IPS-18c (cell line): ENCODE results near the gene KCNH2.
"Not testable (repeated sequence)": the region's sequence is repeated elsewhere in the genome, so short reads cannot be mapped to it uniquely, and the experiment has no call there.

Source experiments
- H3K4me3 ChIP-seq: 2 replicates; pipeline ENCODE4 v1.7.0; 2013; ENCODE audit warnings: low read depth, mild to moderate bottlenecking, low read length, moderate library complexity; ENCODE audit not compliant: insufficient read depth
- H3K9me3 ChIP-seq: one replicate; pipeline ENCODE4 v1.6.1; 2013; ENCODE audit warnings: mild to moderate bottlenecking, low read length, moderate library complexity; ENCODE audit not compliant: control insufficient read depth, insufficient read depth

Gene KCNH2

DNA sequence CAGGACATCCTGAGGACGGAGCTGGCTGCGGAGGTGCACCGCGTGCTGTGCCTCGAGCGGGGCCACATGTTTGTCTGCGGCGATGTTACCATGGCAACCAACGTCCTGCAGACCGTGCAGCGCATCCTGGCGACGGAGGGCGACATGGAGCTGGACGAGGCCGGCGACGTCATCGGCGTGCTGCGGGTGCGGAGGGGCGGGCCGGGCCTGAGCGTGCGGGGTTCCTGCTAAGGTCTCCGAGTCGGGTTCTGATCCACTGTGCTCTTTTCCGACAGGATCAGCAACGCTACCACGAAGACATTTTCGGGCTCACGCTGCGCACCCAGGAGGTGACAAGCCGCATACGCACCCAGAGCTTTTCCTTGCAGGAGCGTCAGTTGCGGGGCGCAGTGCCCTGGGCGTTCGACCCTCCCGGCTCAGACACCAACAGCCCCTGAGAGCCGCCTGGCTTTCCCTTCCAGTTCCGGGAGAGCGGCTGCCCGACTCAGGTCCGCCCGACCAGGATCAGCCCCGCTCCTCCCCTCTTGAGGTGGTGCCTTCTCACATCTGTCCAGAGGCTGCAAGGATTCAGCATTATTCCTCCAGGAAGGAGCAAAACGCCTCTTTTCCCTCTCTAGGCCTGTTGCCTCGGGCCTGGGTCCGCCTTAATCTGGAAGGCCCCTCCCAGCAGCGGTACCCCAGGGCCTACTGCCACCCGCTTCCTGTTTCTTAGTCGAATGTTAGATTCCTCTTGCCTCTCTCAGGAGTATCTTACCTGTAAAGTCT, 35.8 kb upstream of the KCNH2 start:
- Histone ChIP-seq H3K4me3 (no peak overlapping the region), H3K9me3 (peaks cover 2% of the 10 kb centered on the region)

DNA sequence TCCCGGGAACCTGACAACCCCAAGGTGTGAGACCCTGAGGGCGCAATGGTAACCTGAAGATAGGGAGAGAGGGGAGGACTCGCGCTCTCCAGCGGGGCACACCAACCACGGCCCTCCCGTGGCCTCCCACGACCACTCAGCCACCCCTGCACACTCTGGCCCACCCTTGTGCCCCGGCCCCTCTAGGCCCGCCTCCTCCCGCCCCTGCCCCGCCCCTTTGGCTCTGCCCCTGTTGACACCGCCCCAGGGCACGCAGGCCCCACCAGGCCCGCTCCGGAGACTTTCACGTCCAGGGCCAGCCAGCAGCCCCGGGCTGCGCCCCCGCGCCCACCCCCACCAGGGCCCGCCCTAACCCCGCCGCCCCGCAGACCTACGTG, 35.2 kb upstream of the KCNH2 start:
- H3K9me3 ChIP-seq, result no peaks in the 10 kb centered on the region
- no peak overlapping the region for H3K4me3 ChIP-seq

DNA sequence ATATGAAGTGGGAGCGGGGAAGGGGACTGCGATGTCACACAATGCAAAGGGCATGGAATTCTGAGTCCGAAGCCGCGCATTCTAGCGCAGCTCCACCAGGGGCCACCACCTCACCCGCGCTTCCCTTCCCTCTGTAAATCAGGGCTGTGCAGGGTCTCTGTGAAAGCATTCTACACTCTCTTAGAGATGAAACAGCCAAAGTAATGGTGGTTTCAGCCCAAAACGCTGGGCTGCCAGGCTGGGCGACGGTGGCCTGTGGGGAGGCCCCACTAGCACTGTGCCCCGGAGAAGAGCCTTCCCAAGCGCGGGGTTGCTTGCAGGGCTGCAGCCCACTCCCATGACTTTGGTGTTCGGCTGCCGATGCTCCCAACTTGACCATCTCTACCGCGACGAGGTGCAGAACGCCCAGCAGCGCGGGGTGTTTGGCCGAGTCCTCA, 34.8 kb upstream of the KCNH2 start:
- Histone ChIP-seq H3K9me3 (no peaks in the 10 kb centered on the region), H3K4me3 (no peak overlapping the region)

DNA sequence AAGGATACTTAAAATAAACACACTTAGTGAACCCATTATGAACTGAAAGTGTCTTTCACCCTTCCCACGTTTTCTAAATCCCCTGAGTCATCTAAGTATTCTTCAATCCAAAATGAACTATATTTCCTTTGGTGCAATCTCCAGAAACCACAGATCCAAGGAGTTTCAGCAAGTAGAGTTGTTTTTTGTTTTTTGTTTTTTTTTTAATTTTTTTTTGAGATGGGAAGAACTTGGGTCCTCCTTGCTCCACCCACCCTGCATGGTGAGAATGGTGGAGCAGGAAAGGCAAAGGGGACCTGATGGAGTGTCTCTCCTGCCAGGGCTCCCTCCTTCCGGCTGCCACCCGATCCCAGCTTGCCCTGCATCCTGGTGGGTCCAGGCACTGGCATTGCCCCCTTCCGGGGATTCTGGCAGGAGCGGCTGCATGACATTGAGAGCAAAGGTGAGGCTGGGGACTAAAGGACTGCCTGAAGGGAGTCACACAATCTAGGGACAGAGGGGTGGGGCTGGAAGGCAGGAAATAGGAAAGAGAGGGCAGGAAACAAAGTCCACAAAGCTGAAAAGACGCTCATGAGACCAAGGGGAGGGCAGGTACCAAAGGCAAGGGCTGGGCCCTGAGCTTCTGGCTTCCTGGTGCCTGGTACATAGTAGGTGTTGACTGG, 34.0 kb upstream of the KCNH2 start:
- H3K4me3 ChIP-seq, result no peak overlapping the region
- H3K9me3 ChIP-seq, result no peaks in the 10 kb centered on the region

DNA sequence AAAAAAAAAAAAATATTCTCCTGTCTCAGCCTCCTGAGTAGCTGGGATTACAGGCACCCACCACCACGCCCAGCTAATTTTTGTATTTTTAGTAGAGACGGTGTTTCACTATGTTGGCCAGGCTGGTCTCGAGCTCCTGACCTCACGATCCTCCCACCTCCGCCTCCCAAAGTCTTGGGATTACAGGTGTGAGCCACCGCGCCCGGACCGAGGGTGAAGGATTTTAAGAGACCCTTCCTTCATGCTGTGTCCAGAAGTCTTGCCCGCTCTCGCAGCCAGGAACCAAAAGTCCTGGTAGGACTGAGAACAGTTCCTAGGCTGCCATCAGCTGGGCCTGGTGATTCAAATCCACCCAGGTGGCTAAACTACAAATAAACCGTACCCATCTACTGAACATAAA, 33.5 kb upstream of the KCNH2 start:
- H3K4me3 ChIP-seq, H3K9me3 ChIP-seq: not testable (repeated sequence)

DNA sequence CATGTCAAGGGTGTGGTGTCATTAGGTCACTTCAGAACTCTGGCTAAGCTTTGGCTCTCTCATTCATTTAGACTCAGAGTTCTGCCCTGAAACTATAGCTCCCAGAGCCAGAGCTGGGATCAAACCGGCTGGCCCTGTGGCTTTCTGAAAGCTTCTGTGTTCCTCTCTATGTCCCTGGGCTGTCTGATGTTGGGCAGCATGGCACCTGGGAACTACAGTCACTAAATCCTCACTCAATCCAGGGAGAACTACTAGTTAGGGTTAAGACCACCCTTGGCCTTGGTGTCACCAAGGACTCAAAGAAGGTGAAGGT, 32.9 kb upstream of the KCNH2 start:
- peak overlapping the region; percentile 26; the same call in 1 of the 2 replicates for H3K4me3 ChIP-seq
- H3K9me3 ChIP-seq, result no peaks in the 10 kb centered on the region

DNA sequence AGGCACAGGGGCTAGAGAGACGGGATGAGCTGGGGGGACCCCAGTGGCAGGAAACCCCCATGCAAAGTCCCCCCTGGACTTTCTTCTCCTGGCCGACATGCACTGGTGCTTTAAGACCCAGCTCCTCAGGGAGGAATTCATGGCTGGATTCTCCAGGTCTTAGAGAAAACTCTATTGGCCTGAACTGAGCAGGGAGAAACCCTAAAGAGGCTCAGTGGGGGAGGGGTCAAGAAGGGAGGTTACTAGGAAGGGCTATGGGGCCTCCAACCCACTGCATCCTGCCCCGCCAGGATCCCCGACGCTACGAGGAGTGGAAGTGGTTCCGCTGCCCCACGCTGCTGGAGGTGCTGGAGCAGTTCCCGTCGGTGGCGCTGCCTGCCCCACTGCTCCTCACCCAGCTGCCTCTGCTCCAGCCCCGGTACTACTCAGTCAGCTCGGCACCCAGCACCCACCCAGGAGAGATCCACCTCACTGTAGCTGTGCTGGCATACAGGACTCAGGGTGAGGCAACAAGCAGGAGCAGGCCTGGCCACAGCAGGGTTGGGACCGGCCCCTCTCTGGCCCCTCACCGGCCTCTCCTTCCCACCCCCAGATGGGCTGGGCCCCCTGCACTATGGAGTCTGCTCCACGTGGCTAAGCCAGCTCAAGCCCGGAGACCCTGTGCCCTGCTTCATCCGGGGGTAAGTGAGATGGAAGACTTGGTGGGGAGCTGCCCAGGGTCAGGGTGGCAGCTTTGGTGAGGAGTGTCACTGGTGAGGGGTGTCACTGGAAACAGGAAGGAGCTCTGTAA, 32.4 kb upstream of the KCNH2 start:
- no peaks in the 10 kb centered on the region for H3K9me3 ChIP-seq
- peak overlapping the region; percentile 26 for H3K4me3 ChIP-seq

DNA sequence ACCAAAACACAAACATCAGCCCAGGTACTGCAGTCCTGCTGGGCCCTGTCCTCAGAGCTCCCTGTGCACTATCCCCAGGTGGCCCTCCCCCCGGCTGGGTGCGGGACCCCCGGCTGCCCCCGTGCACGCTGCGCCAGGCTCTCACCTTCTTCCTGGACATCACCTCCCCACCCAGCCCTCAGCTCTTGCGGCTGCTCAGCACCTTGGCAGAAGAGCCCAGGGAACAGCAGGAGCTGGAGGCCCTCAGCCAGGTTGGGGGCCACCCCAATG, 31.9 kb upstream of the KCNH2 start:
- H3K9me3 ChIP-seq, result no peaks in the 10 kb centered on the region
- peak overlapping the region; percentile 26 for H3K4me3 ChIP-seq

DNA sequence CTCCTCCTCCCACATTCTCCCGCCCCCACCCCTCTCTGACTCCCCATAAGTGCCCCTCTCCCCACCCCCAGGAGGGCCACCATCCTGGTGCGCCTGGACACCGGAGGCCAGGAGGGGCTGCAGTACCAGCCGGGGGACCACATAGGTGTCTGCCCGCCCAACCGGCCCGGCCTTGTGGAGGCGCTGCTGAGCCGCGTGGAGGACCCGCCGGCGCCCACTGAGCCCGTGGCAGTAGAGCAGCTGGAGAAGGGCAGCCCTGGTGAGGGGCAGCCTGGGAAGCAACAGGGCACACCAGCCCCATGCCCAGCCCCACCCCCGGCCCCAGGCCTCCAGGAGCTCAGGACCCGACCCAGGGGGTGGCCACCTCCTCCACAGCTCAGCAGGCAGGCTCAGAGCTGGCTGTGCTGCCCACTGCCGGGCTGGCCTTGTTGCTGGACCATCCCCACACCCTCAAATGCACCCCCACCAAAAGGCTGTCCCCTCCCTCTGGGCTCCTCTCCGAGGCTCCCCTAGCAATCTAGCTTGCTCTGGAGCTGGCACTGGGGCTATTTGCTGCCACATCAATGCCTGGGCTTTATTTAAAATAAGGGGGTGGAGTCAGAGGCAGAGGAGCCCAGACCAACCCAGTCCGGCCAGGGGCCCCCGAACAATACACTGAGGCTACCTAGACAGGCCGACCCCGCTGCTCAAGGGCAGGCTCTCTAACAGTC, 31.4 kb upstream of the KCNH2 start:
- Histone ChIP-seq H3K4me3 (no peak overlapping the region), H3K9me3 (no peaks in the 10 kb centered on the region)

DNA sequence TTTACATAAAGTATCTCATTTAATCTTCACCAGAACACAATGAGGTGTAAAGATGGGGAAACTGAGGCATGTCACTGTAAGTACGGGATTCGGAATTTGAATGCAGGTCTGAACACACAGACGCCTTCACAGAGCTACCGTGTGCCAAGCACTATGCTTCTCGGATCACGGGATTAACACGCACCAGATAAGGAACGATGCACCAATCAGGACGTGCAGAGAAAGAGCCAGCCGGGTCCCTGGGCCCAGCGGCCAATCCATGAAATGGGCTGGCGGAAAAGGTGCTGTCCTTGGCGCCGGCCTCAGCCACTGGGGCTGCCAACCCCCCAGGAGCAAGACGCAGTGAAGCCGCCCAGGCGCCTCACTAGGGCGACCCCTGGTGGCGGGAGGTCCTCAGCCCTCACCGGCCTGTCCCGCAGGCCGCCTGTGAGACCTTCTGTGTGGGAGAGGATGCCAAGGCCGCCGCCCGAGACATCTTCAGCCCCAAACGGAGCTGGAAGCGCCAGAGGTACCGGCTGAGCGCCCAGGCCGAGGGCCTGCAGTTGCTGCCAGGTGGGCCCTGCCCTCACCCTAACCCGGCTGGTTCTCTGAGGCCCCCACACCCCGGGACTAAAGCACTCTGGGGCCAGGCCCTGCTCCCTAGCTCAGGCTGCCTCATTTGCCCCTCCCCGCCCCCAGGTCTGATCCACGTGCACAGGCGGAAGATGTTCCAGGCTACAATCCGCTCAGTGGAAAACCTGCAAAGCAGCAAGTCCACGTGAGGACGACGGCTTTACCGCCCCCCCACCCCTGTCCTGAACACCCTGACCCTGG, 30.6 kb upstream of the KCNH2 start:
- peak overlapping the region; percentile 28 for H3K4me3 ChIP-seq
- H3K9me3 ChIP-seq, result no peaks in the 10 kb centered on the region

DNA sequence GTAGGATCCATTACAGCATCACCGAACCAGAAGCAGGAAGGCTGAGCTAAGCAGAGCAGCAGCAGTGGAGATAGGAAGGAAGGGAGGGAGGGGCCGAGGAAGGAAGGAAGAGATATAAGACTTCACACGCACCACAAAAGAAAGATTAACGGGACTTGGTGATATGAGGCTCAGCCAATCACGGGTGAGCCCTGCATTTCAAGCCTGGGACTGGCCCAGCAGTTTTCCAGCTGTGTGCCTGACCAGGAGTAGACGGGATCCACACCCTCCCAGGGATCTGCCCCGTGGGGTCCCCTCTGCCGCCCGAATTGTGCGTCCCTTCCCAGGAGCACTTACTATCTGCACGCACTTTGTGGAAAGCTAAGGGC, 30.0 kb upstream of the KCNH2 start:
- Histone ChIP-seq H3K4me3 (no peak overlapping the region), H3K9me3 (no peaks in the 10 kb centered on the region)

DNA sequence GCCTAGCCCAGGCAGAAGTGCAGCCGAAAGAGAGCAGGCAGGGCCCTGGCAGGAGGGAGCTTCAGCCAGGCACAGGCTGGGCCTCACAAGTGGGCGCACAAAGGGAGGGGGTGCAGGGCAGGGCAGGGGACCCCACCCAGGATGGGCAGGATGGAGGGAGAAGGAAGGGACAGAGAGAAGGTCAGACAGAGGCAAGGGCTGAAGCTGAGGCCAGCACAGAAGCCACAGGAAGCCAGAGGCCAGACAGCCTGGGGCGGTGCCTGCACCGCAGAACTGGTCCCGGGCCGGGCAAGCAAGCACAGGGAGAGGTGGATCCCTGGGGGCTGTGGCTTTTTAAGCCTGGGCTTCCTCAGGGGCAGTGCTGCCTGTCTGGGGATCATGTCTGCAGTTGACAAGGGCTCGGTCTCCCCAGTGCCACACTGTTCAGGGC, 29.4 kb upstream of the KCNH2 start:
- no peaks in the 10 kb centered on the region for H3K9me3 ChIP-seq
- H3K4me3 ChIP-seq, result no peak overlapping the region

DNA sequence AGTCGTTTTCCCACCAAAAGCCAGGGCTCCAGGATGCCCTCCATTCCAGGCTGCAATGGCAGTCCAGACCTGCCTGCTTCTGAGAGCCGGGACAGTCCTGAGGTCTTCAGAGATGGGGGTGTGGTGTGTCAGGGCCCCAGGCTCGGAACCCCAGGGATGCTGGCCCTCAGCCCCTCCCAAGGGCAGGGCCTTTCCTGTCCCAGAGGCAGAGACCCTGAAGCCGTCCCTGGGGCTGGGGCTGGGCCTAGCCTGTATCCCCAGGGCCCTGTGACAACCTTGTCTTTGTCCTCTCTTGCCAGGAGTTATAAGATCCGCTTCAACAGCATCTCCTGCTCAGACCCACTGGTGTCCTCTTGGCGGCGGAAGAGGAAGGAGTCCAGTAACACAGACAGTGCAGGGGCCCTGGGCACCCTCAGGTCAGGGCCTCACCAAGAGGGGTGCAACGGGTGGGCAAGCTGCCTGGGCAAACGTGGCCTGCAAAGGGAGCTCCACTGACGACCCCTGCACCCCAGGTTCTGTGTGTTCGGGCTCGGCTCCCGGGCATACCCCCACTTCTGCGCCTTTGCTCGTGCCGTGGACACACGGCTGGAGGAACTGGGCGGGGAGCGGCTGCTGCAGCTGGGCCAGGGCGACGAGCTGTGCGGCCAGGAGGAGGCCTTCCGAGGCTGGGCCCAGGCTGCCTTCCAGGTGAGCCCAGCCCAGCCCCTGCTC, 28.6 kb upstream of the KCNH2 start:
- H3K9me3 ChIP-seq, result no peaks in the 10 kb centered on the region
- H3K4me3 ChIP-seq, result no peak overlapping the region

DNA sequence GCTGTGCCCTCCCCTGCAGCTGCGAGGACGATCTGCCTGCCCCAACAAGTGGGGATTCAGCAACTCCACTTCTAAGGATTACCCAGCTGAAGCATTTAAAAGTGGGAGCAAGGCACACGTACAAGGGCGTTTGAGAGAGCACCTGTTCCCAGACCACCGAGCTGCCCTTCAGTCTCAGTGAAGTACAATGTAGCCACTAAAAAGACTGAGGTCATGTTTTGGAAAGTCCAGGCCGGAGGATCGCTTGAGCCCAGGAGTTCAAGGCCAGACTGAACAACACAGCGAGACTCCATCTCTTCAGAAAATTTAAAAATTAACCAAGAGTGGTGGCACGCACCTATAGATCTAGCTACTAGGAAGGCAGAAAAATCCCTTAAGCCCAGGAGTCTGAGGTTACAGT, 27.4 kb upstream of the KCNH2 start:
- Histone ChIP-seq H3K9me3 (no peaks in the 10 kb centered on the region), H3K4me3 (no peak overlapping the region)

DNA sequence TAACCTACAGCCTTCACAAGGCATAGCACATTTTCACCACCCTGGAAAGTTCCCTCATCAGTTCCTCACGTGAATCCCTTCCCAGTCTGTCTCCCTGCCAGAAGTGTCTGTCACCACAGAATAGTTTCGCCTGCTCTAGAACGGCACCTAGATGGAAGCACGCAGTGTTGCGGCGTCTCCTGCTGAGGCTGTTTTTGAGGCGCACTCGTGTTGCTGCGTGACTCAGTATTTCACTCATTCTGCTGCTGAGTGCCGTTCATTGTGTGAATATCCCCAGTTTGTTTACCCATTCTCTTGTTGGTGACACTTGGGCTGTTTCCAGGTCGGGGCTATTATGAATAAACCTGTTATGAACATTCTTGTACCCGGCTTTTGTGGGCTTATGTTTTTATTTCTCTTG, 25.5 kb upstream of the KCNH2 start:
- no peak overlapping the region for H3K4me3 ChIP-seq
- no peaks in the 10 kb centered on the region for H3K9me3 ChIP-seq

DNA sequence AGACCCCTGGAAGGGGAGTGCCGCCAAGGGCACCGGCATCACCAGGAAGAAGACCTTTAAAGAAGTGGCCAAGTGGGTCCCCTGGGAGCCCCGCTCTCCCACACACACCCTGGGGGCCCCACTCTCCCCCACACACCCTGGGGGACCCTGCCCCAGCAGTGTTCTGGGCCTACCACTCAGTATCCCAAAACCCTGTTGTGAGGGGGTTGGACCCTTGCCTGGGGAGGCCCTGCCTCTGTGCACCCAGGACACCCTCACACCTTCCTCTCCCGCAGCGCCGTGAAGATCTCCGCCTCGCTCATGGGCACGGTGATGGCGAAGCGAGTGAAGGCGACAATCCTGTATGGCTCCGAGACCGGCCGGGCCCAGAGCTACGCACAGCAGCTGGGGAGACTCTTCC, 23.4 kb upstream of the KCNH2 start:
- Histone ChIP-seq H3K9me3 (no peaks in the 10 kb centered on the region), H3K4me3 (no peak overlapping the region)
